GM18520 (cell line): ENCODE data around the gene LURAP1L.
"Not testable (repeated sequence)": the region's sequence is repeated elsewhere in the genome, so short reads cannot be mapped to it uniquely, and the experiment has no call there.

Experiments
- ATAC-seq: cut with Tn5 transposase; IDR thresholded peaks from one replicate; pipeline ENCODE4 v1.9.1; 2021; ENCODE audit not compliant: unreplicated experiment

Gene LURAP1L

DNA sequence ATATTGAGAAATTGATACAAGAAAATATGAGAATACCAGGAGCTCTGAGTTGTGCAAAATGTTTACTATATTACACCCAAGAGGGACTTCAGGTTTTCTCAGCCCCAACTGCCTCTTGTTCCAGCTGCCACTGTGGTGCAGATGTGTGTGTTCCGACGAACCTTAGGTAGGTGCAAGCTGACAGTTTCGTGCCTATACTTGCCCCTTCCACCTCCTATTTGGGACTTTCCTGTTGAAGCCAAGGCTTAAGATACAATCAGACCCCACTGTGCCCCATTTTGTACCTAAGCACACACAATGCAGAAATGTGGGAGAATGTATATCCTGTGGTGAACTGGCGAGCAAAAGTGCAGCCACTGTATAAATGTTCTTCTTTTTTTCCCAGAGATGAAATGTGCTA is 80.2 kb downstream of the LURAP1L start:
- ATAC-seq: no peak

DNA sequence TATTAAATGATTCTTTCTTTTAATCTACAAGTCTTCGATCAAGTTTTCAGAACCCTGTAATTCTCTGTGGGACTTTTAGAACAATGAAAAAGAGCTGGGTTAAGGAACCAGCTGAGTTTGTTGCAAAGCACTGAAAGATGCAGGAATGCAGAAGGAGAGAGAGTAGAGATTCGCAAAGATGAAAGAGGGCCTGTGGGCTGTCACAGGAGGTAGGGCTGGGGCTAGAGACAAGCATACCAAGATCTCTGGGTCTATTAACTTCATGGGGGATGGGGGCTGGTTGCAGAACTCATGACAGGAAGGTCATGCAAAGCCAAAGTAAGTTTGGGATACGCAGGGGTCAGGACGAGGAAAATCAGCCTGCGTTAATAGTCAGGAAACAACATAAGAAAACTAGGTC is 81.8 kb downstream of the LURAP1L start:
- no peak for ATAC-seq

DNA sequence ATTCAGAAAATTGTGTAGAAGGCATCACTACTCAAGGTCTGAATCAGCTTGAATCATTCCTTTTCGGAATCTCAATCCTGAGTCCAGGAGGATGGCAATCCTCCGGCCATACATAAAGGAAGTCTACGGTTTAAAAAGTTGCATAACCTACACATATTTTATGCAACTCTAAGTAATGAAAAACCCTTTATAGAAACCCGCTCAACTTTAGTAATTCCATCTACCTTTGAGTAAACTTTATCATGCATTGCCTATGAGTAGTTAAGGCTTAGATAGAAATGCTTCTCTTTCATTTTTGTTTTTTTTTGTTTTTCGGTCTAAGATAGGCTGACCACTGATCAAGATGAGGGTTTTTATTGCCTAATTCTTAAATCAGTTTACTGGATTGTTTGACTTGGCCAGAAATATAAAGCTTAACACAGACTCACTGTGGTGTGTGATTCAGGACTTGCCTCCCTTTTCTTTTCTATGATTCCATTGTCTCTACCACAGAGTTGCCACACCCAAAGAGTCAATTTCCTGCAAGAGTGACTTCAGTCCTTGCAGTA is 85.0 kb downstream of the LURAP1L start:
- ATAC-seq: no peak

DNA sequence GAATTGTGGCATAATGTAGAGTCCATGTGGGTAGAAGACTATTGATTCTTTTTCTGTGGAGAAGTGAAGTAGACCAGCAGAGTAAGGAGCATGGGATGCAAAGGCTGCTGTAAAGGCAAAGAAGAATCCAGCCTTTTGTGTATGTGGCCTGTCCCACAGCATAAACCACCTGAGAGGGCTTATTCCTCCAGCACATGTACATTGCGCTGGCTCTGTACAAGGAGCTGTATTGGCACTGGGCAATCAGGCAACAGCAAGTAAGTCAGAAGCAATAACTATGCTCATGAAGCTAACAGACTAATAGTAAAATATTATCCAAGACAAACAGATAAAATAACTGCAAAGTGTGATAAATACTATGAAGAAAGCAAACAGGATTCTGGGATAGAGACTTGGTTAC is 86.2 kb downstream of the LURAP1L start:
- ATAC-seq: no peak

DNA sequence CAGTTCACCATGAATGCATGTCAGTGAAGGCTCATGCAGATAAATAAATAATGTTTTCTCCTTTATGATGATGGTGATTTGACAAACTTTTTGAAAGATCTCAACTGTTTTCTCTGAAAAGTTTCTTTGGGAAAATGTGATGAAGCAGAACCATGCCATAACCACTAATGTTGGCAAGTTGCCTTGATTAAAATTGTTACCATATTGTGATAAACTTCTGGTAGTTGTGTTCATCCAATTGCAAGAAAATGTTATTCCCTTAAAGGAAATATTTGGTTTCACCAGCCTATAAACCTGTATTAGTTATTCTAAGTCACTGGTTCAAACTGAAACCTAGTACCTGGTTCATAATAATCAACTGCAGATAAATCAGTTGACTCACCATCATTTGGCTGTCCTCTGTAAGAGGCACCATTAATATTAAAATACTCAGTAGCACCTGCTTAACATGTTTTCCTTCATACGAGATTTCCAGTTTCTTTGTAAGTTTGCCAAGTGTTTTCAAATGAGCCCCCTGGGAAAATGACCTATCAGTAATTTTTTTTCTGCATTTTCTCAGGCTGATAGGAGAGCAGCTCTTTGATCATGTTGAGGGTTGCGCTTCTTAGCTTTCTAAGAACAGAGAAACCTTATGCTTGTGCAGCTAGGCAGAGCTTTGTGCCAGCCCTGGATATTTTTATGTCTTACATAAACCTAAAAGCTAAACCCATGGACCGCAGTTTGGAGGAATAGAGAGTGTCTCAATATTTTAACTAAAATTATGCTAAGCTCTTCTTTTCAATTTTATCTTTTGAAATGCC is 88.0 kb downstream of the LURAP1L start:
- ATAC-seq: no peak

DNA sequence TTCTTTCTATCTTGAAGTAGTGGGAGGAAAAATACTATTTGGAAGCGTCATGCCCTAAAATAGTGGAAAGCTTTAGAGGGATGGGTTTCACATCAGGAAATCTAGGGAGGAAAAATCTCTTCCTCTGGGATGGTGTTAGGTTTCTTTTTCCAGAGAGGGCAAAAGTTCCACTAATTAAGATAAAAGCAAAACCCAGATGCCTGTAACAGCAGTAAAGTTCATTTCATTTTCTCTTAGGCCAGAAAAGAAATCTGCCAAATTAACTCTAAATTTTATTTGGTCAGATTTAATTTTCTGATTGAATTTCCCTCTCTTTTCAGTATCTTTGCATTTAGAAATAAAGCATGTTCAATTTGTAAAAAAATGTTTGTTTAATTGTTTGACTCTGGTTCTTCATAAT is 88.8 kb downstream of the LURAP1L start:
- ATAC-seq: no peak

DNA sequence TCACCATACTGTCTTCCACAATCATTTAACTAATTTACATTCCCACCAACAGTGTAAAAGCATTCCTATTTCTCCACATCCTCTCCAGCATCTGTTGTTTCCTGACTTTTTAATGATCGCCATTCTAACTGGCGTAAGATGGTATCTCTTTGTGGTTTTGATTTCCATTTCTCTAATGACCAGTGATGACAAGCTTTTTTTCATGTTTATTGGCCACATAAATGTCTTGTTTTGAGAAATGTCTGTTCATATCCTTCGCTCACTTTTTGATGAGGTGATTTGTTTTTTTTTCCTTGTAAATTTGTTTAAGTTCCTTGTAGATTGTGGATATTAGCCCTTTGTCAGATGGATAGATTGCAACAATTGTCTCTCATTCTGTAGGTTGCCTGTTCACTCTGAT is 90.6 kb downstream of the LURAP1L start:
- not testable (repeated sequence) for ATAC-seq
